Measurements from ENCODE around the gene FHOD3. TPM values are rescaled to one million over a fixed set of nuclear protein-coding genes. Genes with fewer than 3 reads are reported as not detected.

The FHOD3 gene
- total RNA-seq, 1 experiment from 2014 or later = 22.7 TPM

- ChIA-PET POLR2A (no interaction called here), CTCF (no interaction called here)
- Histone ChIP-seq H3K4me3 (ENCODE audit: low read depth in 2 of 2, low read length in 2 of 2) (no peak overlapping the region), H3K9me3 (ENCODE audit: control insufficient read depth, insufficient read depth, low read depth, low read length) (no peaks in the 10 kb centered on the region), H3K4me1 (ENCODE audit: control insufficient read depth, insufficient read depth, low read length) (no peaks in the 10 kb centered on the region), H3K27me3 (ENCODE audit: control insufficient read depth, insufficient read depth, low read length) (no peaks in the 10 kb centered on the region), H3K36me3 (ENCODE audit: control insufficient read depth, insufficient read depth, low read length) (no peaks in the 10 kb centered on the region), H3K27ac (ENCODE audit: low read length) (no peak overlapping the region)
- intact Hi-C loops (cut with micrococcal nuclease; ENCODE audit: unreplicated experiment) (no loop called here), in situ Hi-C loops (cut with HindIII; ENCODE audit: low pct_unique_long_range_greater_than_20kb, low sequenced_read_pairs) (no loop called here)
- ATAC-seq (no peak), DNase-seq (ENCODE audit: low read depth, low spot score) (no peak)
- TSS peak; percentile 23 for BruUV-seq (replicated peaks)
- TF ChIP-seq POLR2AphosphoS5 (IDR thresholded peaks at IDR 0.05; ENCODE audit: low read depth, low read length) = no peak
These were observed 281.6 kb downstream of the FHOD3 start for GRCh38 chr18:36578871-36579710.

- Histone ChIP-seq H3K27me3 (ENCODE audit: control insufficient read depth, insufficient read depth, low read length) (no peaks in the 10 kb centered on the region), H3K36me3 (ENCODE audit: control insufficient read depth, insufficient read depth, low read length) (no peaks in the 10 kb centered on the region), H3K4me3 (ENCODE audit: low read depth in 2 of 2, low read length in 2 of 2) (no peak overlapping the region), H3K4me1 (ENCODE audit: control insufficient read depth, insufficient read depth, low read length) (no peaks in the 10 kb centered on the region), H3K9me3 (ENCODE audit: control insufficient read depth, insufficient read depth, low read depth, low read length) (no peaks in the 10 kb centered on the region), H3K27ac (ENCODE audit: low read length) (no peak overlapping the region)
- BruUV-seq (replicated peaks) = no TSS peak
- ChIA-PET POLR2A (no interaction called here), CTCF (no interaction called here)
- TF ChIP-seq TCF7L2 (IDR thresholded peaks at IDR 0.05; ENCODE audit: low read depth, low read length) = no peak
- TF ChIP-seq CTCF (IDR thresholded peaks at IDR 0.05) = no peak
- TF ChIP-seq REST (IDR thresholded peaks at IDR 0.05; ENCODE audit: insufficient read depth in 1 of 2, low read depth in 2 of 2, low read length in 1 of 2) = no peak
- TF ChIP-seq SIN3A (IDR thresholded peaks at IDR 0.05; ENCODE audit: borderline replicate concordance, insufficient read depth, low read depth, low read length) = no peak
- DNase-seq (ENCODE audit: low read depth, low spot score) = no peak
- in situ Hi-C loops (cut with HindIII; ENCODE audit: low pct_unique_long_range_greater_than_20kb, low sequenced_read_pairs) = no loop called here
- intact Hi-C loops (cut with micrococcal nuclease; ENCODE audit: unreplicated experiment) = no loop called here
- ATAC-seq = no peak
These were observed 282.8 kb downstream of the FHOD3 start for GRCh38 chr18:36580266-36580665.

Data from Panc1 (cell line).